Measurements from ENCODE around the gene KCNC4.

Gene KCNC4

GRCh38 chr1:110188035-110188618, 22.0 kb upstream of the KCNC4 start:
- in situ Hi-C loops (cut with MboI; ENCODE audit: low sequenced_read_pairs): no loop called here

GRCh38 chr1:110189181-110189580, 20.9 kb upstream of the KCNC4 start:
- in situ Hi-C loops (cut with MboI; ENCODE audit: low sequenced_read_pairs): no loop called here

GRCh38 chr1:110190282-110190929, 19.7 kb upstream of the KCNC4 start:
- in situ Hi-C loops (cut with MboI; ENCODE audit: low sequenced_read_pairs): no loop called here

- in situ Hi-C loops (cut with MboI; ENCODE audit: low sequenced_read_pairs): no loop called here
These were observed 17.6 kb upstream of the KCNC4 start for GRCh38 chr1:110192541-110192940.

GRCh38 chr1:110195196-110195595, 14.9 kb upstream of the KCNC4 start:
- in situ Hi-C loops (cut with MboI; ENCODE audit: low sequenced_read_pairs): no loop called here

GRCh38 chr1:110196917-110197765, 13.0 kb upstream of the KCNC4 start:
- in situ Hi-C loops (cut with MboI; ENCODE audit: low sequenced_read_pairs): no loop called here

GRCh38 chr1:110197905-110198629, 12.0 kb upstream of the KCNC4 start:
- in situ Hi-C loops (cut with MboI; ENCODE audit: low sequenced_read_pairs): no loop called here

GRCh38 chr1:110198746-110199145, 11.4 kb upstream of the KCNC4 start:
- in situ Hi-C loops (cut with MboI; ENCODE audit: low sequenced_read_pairs): no loop called here

GRCh38 chr1:110200190-110200589, 9.9 kb upstream of the KCNC4 start:
- in situ Hi-C loops (cut with MboI; ENCODE audit: low sequenced_read_pairs): loop anchor here (5.0 to 10.0 kb wide), 2 partner anchors 107 to 255 kb away; partner anchors contain the start of gene PROK1

GRCh38 chr1:110200666-110201065, 9.4 kb upstream of the KCNC4 start:
- in situ Hi-C loops (cut with MboI; ENCODE audit: low sequenced_read_pairs): loop anchor here (5.0 to 10.0 kb wide), 2 partner anchors 107 to 254 kb away; partner anchors contain the start of gene PROK1

GRCh38 chr1:110201157-110201825, 8.8 kb upstream of the KCNC4 start:
- in situ Hi-C loops (cut with MboI; ENCODE audit: low sequenced_read_pairs): loop anchor here (5.0 to 10.0 kb wide), 2 partner anchors 106 to 254 kb away; partner anchors contain the start of gene PROK1

- in situ Hi-C loops (cut with MboI; ENCODE audit: low sequenced_read_pairs): loop anchor here (5.0 to 10.0 kb wide), 2 partner anchors 104 to 252 kb away; partner anchors contain the start of gene PROK1
These were observed 7.0 kb upstream of the KCNC4 start for GRCh38 chr1:110203021-110203661.

GRCh38 chr1:110205156-110205555, 5.0 kb upstream of the KCNC4 start:
- in situ Hi-C loops (cut with MboI; ENCODE audit: low sequenced_read_pairs): loop anchor here (10.0 kb wide), 1 partner anchor 250 kb away; the partner anchor contains the start of gene PROK1

GRCh38 chr1:110205591-110206155, 4.4 kb upstream of the KCNC4 start:
- in situ Hi-C loops (cut with MboI; ENCODE audit: low sequenced_read_pairs): loop anchor here (10.0 kb wide), 1 partner anchor 249 kb away; the partner anchor contains the start of gene PROK1

GRCh38 chr1:110206261-110206920, 3.7 kb upstream of the KCNC4 start:
- in situ Hi-C loops (cut with MboI; ENCODE audit: low sequenced_read_pairs): loop anchor here (10.0 kb wide), 1 partner anchor 248 kb away; the partner anchor contains the start of gene PROK1

- in situ Hi-C loops (cut with MboI; ENCODE audit: low sequenced_read_pairs): loop anchor here (10.0 kb wide), 1 partner anchor 247 kb away; the partner anchor contains the start of gene PROK1
These were observed 2.3 kb upstream of the KCNC4 start for GRCh38 chr1:110207831-110208230.

- in situ Hi-C loops (cut with MboI; ENCODE audit: low sequenced_read_pairs): loop anchor here (10.0 kb wide), 1 partner anchor 246 kb away; the partner anchor contains the start of gene PROK1
These were observed 1.0 kb upstream of the KCNC4 start for GRCh38 chr1:110208916-110209645.
